Breast epithelium (tissue), 4 donors: ENCODE results near the gene G3BP1. TPM values are rescaled to one million over a fixed set of nuclear protein-coding genes. Genes with fewer than 3 reads are reported as not detected.
"Not testable (repeated sequence)": the region's sequence is repeated elsewhere in the genome, so short reads cannot be mapped to it uniquely, and the experiment has no call there.

ENCODE experiments used
- DNase-seq, 2 donors: peaks; one replicate each; pipeline ENCODE4 v3.0.0-alpha.2; 2019; ENCODE audit warnings: low spot score in 2 of 2
- H3K27ac ChIP-seq, 2 donors: fragments of 200-600 bp; sonication (generic) in 1 of 2; one replicate each; pipeline ENCODE4 v1.5.1; 2016 to 2019; ENCODE audit warnings: mild to moderate bottlenecking in 1 of 2
- H3K27me3 ChIP-seq, 2 donors: fragments of 200-600 bp; sonication (generic) in 1 of 2; one replicate each; pipeline versions ENCODE4 v1.5.1 to v1.6.0; 2017 to 2019; ENCODE audit warnings: control low read depth in 1 of 2, mild to moderate bottlenecking in 1 of 2
- H3K36me3 ChIP-seq: fragments of 200-600 bp; one replicate; pipeline ENCODE4 v1.5.1; 2019
- H3K4me1 ChIP-seq, 2 donors: fragments of 200-600 bp; sonication (generic); one replicate each; pipeline ENCODE4 v1.5.1; 2016 to 2019; ENCODE audit warnings: control low read depth in 1 of 2
- H3K4me3 ChIP-seq, 3 donors: fragments of 200-600 bp; sonication (generic); 1 replicate in 2 of 3; 2 replicates in 1 of 3; pipeline ENCODE4 v1.5.1; 2016 to 2019; ENCODE audit warnings: mild to moderate bottlenecking in 3 of 3, moderate library complexity in 2 of 3
- H3K9me3 ChIP-seq, 2 donors: fragments of 200-600 bp; sonication (generic) in 1 of 2; one replicate each; pipeline ENCODE4 v1.5.1; 2016 to 2019; ENCODE audit warnings: control low read depth in 1 of 2
- CTCF ChIP-seq, 3 donors: fragments of 450-650 bp; IDR thresholded peaks; one replicate each; pipeline ENCODE4 v1.5.1; 2016 to 2017; ENCODE audit warnings: antibody characterized with exemption in 3 of 3, mild to moderate bottlenecking in 3 of 3, moderate library complexity in 3 of 3
- POLR2A ChIP-seq: fragments of 450-650 bp; IDR thresholded peaks from one replicate; pipeline ENCODE4 v1.6.1; 2016; ENCODE audit warnings: antibody characterized with exemption, mild to moderate bottlenecking, moderate library complexity
- POLR2AphosphoS5 ChIP-seq, 3 donors: sonication (generic); formaldehyde crosslinking; IDR thresholded peaks; one replicate each; pipeline ENCODE4 v1.6.1; 2017; ENCODE audit warnings: antibody characterized with exemption in 3 of 3
- intact Hi-C: fragments of 100-400 bp; cut with DNase I; formaldehyde crosslinking; loops from one replicate; pipeline ENCODE4 v1.15.1; 2023; ENCODE audit warnings: low total_unique reads
- total RNA-seq, 3 donors: library from RNA; depleted of rRNA; stranded (reverse); fragments of >200 nt; gene quantifications; one replicate each; pipeline ENCODE4 v1.1.0, GENCODE V29; 2016

G3BP1 gene
- total RNA-seq, 3 donors from 2014 or later: 98.6 to 128 (median 107) TPM

GRCh38 chr5:151781201-151781600 is 9.4 kb downstream of the G3BP1 start:
- no peaks in the 10 kb centered on the region for H3K27me3 ChIP-seq
- H3K27ac ChIP-seq: no peak overlapping the region
- H3K36me3 ChIP-seq: no peaks in the 10 kb centered on the region
- DNase-seq: no peak
- no peaks in the 10 kb centered on the region for H3K9me3 ChIP-seq
- H3K4me3 ChIP-seq: no peak overlapping the region
- TF ChIP-seq POLR2AphosphoS5 (IDR thresholded peaks at IDR 0.05) (no peak), CTCF (IDR thresholded peaks at IDR 0.05) (no peak), POLR2A (no peak)
- intact Hi-C loops: no loop called here
- peaks cover 0 to 6% of the 10 kb centered on the region in 2 donors for H3K4me1 ChIP-seq

- intact Hi-C loops, H3K9me3 ChIP-seq, H3K27ac ChIP-seq, H3K27me3 ChIP-seq, H3K4me1 ChIP-seq, H3K36me3 ChIP-seq, H3K4me3 ChIP-seq, DNase-seq: not testable (repeated sequence)
These were observed 11.9 kb downstream of the G3BP1 start for GRCh38 chr5:151783664-151784063.

- TF ChIP-seq CTCF (IDR thresholded peaks at IDR 0.05): no peak
- no peak for TF ChIP-seq POLR2AphosphoS5 (IDR thresholded peaks at IDR 0.05)
- TF ChIP-seq POLR2A: no peak
- H3K9me3 ChIP-seq: no peaks in the 10 kb centered on the region
- no peak overlapping the region for H3K27ac ChIP-seq
- DNase-seq: no peak
- intact Hi-C loops: no loop called here
- H3K27me3 ChIP-seq: no peaks in the 10 kb centered on the region
- peaks cover 0 to 6% of the 10 kb centered on the region in 2 donors for H3K4me1 ChIP-seq
- no peak overlapping the region for H3K4me3 ChIP-seq
- H3K36me3 ChIP-seq: no peaks in the 10 kb centered on the region
These were observed 12.4 kb downstream of the G3BP1 start for GRCh38 chr5:151784141-151784540.

- no peak for TF ChIP-seq POLR2AphosphoS5 (IDR thresholded peaks at IDR 0.05)
- no peak for TF ChIP-seq CTCF (IDR thresholded peaks at IDR 0.05)
- TF ChIP-seq POLR2A: no peak
- Histone ChIP-seq H3K9me3 (no peaks in the 10 kb centered on the region), H3K27ac (no peak overlapping the region), H3K4me3 (no peak overlapping the region), H3K4me1 (peaks cover 0 to under 1% of the 10 kb centered on the region in 2 donors), H3K36me3 (no peaks in the 10 kb centered on the region), H3K27me3 (no peaks in the 10 kb centered on the region)
- intact Hi-C loops: no loop called here
- DNase-seq: no peak
These were observed 14.7 kb downstream of the G3BP1 start for GRCh38 chr5:151786468-151786867.

- no peaks in the 10 kb centered on the region for H3K9me3 ChIP-seq
- TF ChIP-seq POLR2A: no peak
- TF ChIP-seq POLR2AphosphoS5 (IDR thresholded peaks at IDR 0.05): no peak
- TF ChIP-seq CTCF (IDR thresholded peaks at IDR 0.05): no peak
- H3K27me3 ChIP-seq: no peaks in the 10 kb centered on the region
- no peaks in the 10 kb centered on the region for H3K36me3 ChIP-seq
- H3K27ac ChIP-seq: no peak overlapping the region
- H3K4me1 ChIP-seq: no peaks in the 10 kb centered on the region
- DNase-seq: no peak
- H3K4me3 ChIP-seq: no peak overlapping the region
- intact Hi-C loops: no loop called here
These were observed 16.1 kb downstream of the G3BP1 start for GRCh38 chr5:151787817-151788216.

GRCh38 chr5:151793358-151793757 is 21.6 kb downstream of the G3BP1 start:
- DNase-seq: no peak
- Histone ChIP-seq H3K27ac (no peak overlapping the region), H3K36me3 (peaks cover 6% of the 10 kb centered on the region), H3K4me1 (no peaks in the 10 kb centered on the region), H3K27me3 (no peaks in the 10 kb centered on the region), H3K4me3 (no peak overlapping the region), H3K9me3 (no peaks in the 10 kb centered on the region)
- intact Hi-C loops: no loop called here
- TF ChIP-seq CTCF (IDR thresholded peaks at IDR 0.05) (no peak), POLR2A (no peak), POLR2AphosphoS5 (IDR thresholded peaks at IDR 0.05) (no peak)
